GM12801 (cell line): ENCODE data around the gene RASAL2.

Experiments
- TF ChIP-seq, protein P1 (sequence below): IDR thresholded peaks from one replicate; pipeline ENCODE4 v1.5.1; 2011; ENCODE audit warnings: control low read depth; ENCODE audit not compliant: insufficient read length; ENCODE audit errors: extremely low read depth

The RASAL2 gene

GRCh38 chr1:178408871-178409270 lies 315.0 kb downstream of the RASAL2 start:
- TF ChIP-seq, protein P1, sequence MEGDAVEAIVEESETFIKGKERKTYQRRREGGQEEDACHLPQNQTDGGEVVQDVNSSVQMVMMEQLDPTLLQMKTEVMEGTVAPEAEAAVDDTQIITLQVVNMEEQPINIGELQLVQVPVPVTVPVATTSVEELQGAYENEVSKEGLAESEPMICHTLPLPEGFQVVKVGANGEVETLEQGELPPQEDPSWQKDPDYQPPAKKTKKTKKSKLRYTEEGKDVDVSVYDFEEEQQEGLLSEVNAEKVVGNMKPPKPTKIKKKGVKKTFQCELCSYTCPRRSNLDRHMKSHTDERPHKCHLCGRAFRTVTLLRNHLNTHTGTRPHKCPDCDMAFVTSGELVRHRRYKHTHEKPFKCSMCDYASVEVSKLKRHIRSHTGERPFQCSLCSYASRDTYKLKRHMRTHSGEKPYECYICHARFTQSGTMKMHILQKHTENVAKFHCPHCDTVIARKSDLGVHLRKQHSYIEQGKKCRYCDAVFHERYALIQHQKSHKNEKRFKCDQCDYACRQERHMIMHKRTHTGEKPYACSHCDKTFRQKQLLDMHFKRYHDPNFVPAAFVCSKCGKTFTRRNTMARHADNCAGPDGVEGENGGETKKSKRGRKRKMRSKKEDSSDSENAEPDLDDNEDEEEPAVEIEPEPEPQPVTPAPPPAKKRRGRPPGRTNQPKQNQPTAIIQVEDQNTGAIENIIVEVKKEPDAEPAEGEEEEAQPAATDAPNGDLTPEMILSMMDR = no peak

GRCh38 chr1:178409541-178409940 lies 315.6 kb downstream of the RASAL2 start:
- TF ChIP-seq, protein P1 = no peak

- TF ChIP-seq, protein P1 = no peak
These were observed 318.0 kb downstream of the RASAL2 start for GRCh38 chr1:178411756-178412399.

DNA sequence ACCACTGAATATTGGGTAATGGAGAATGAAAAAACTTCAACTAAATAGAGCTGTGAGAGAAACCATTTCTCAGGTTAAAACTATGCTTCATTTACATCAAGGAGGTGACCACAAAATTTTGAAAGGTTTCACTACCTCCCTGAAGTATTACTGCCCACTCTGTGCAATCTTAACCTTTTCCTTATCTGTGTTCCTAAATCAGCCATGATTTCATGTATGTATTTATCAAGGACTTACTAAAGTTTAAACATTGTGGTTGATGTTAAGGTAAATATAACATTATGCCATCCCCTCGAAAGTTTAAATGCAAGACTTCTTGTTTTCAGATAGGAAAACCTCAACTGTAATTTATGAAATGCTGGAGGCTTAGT lies 318.5 kb downstream of the RASAL2 start:
- TF ChIP-seq, protein P1 = no peak

DNA sequence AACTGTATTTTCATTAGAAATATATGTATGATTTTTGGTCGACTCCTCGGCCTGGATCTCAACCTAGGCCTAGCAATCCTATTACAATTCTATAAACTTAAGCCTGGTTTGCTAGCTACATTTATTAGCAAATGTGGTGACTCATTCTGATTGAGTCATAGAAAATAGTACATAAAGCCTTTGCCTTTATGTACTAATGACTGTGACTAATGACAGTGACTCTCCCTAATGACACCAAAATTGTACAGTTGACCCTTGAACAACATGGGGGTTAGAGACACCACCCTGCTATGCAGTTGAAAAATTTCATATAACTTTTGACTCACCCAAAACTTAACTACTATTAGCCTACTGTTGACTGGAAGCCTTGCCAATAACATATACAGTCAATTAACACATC lies 324.0 kb downstream of the RASAL2 start:
- TF ChIP-seq, protein P1 = no peak

- TF ChIP-seq, protein P1 = no peak
These were observed 324.5 kb downstream of the RASAL2 start for GRCh38 chr1:178418284-178418955.

DNA sequence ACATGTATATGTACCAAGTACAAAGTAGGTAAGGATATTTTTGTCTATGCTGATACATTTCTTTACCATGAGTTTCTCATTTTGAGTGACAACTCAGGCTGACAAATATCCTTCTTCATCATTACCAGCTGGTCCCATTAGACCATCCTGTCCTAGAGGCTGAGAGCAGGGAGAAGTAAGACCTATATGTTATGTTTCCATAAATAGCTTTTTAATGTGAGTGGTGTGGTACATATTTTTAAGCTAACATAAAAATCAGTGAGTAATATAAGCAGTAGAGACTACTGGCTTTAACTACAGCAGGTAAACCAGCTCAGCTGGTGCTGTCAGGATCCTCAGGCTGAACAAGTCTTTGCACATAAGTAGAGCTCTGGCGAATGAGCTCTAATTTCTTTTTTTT lies 340.5 kb downstream of the RASAL2 start:
- TF ChIP-seq, protein P1 = no peak
